K562 (cell line): ENCODE measurements around the gene CARD10. TPM values are rescaled to one million over a fixed set of nuclear protein-coding genes. Genes with fewer than 3 reads are reported as not detected.
A peak's percentile ranks its signal among the peaks of the same experiment; 100 is the strongest.

Source experiments
- ESRRB ChIP-seq: fragments of 250-450 bp; sonication (Bioruptor Pico); IDR thresholded peaks from 2 replicates; pipeline ENCODE4 v1.5.0; 2020; ENCODE audit warnings: mild to moderate bottlenecking, moderate library complexity, borderline replicate concordance
- HDAC6 ChIP-seq: IDR thresholded peaks from 2 replicates; pipeline ENCODE4 v1.6.1; 2012; ENCODE audit warnings: low read depth, mild to moderate bottlenecking, control low read depth, inconsistent platforms, low read length, moderate library complexity
- ILK ChIP-seq: fragments of 450-650 bp; IDR thresholded peaks from 2 replicates; pipeline ENCODE4 v1.6.1; 2016; ENCODE audit warnings: missing genetic modification characterization, low read depth, mild to moderate bottlenecking, missing compliant biosample characterization, moderate library complexity, borderline replicate concordance
- L3MBTL2 ChIP-seq: fragments of 450-650 bp; IDR thresholded peaks from 2 replicates; pipeline ENCODE4 v1.6.1; 2016; ENCODE audit warnings: mild to moderate bottlenecking, moderate library complexity
- MAFF ChIP-seq: IDR thresholded peaks from 2 replicates; pipeline ENCODE4 v1.6.1; 2012; ENCODE audit warnings: low read length, improper control_type of control experiment
- MCM2 ChIP-seq: fragments of 450-650 bp; IDR thresholded peaks from 2 replicates; pipeline ENCODE4 v1.6.1; 2017; ENCODE audit warnings: low read depth, mild to moderate bottlenecking
- NR1H2 ChIP-seq: sonication (generic); formaldehyde crosslinking; IDR thresholded peaks from 2 replicates; pipeline ENCODE4 v1.4.0; 2020; ENCODE audit warnings: mild to moderate bottlenecking, missing genetic modification reagents
- TAF7 ChIP-seq: fragments of 450-650 bp; IDR thresholded peaks from 2 replicates; pipeline ENCODE4 v1.6.1; 2016; ENCODE audit warnings: missing genetic modification characterization, missing compliant biosample characterization
- TCF7L2 ChIP-seq: fragments of 150-350 bp; IDR thresholded peaks from 2 replicates; pipeline ENCODE4 v1.6.1; 2016; ENCODE audit warnings: low read depth, mild to moderate bottlenecking, low read length, moderate library complexity
- ZNF12 ChIP-seq: sonication (generic); formaldehyde crosslinking; IDR thresholded peaks from 2 replicates; pipeline ENCODE4 v1.4.0; 2020; ENCODE audit warnings: mild to moderate bottlenecking, missing genetic modification reagents
- ZNF232 ChIP-seq: sonication (generic); formaldehyde crosslinking; IDR thresholded peaks from 2 replicates; pipeline ENCODE4 v1.8.0; 2022; ENCODE audit warnings: mild to moderate bottlenecking, missing genetic modification reagents
- ZNF263 ChIP-seq: sonication (generic); formaldehyde crosslinking; IDR thresholded peaks from 2 replicates; pipeline ENCODE4 v1.8.0; 2022; ENCODE audit warnings: mild to moderate bottlenecking, missing genetic modification reagents, borderline replicate concordance
- ZNF354B ChIP-seq: fragments of 250-450 bp; sonication (Bioruptor Pico); IDR thresholded peaks from 2 replicates; pipeline ENCODE4 v1.4.0; 2020
- polyA plus RNA-seq, 8 experiments: library from polyadenylated mRNA; depleted of rRNA in 4 of 8; stranded (reverse) in 5 of 8; unstranded in 3 of 8; fragments of >200 nt; fragmentation: Nextera tagmentation in 2 of 8; fragmentation: Illumina TruSeq in 1 of 8; extraction: Ambion mirVana in 2 of 8; extraction: Trizol in 1 of 8; gene quantifications; 2 replicates each; pipeline versions ENCODE4 v1.2.1 to v1.2.3, GENCODE V29; 2011 to 2014; ENCODE audit warnings: inconsistent platforms in 1 of 8, missing spikeins in 1 of 8
- total RNA-seq, 7 experiments: library from RNA; depleted of rRNA in 6 of 7; stranded (reverse); fragments of >200 nt in 6 of 7; fragmentation: Illumina TruSeq in 2 of 7; extraction: Trizol in 2 of 7; gene quantifications; 2 replicates each; pipeline versions ENCODE4 v1.2.1 to v1.2.3, GENCODE V29; 2011 to 2021; ENCODE audit warnings: low replicate concordance in 1 of 7
- TF ChIP-seq, protein P1 (sequence below), 2 experiments: fragments of 450-650 bp in 1 of 2; sonication (generic) in 1 of 2; formaldehyde crosslinking in 1 of 2; IDR thresholded peaks; 2 replicates each; pipeline versions ENCODE4 v1.7.1 to v1.9.0; 2016 to 2022; ENCODE audit warnings: inconsistent platforms in 1 of 2, mild to moderate bottlenecking in 1 of 2, missing genetic modification reagents in 1 of 2
- TF ChIP-seq, protein P2 (sequence below), 2 experiments: fragments of 450-650 bp; IDR thresholded peaks; 2 replicates each; pipeline ENCODE4 v1.6.1; 2016

The CARD10 gene
- total and polyA plus RNA-seq, 9 of the 15 experiments (the other 6 are each of a cell fraction or from before 2014, with no cell fraction given): 0.13 to 5.8 (median 1.6) TPM

DNA sequence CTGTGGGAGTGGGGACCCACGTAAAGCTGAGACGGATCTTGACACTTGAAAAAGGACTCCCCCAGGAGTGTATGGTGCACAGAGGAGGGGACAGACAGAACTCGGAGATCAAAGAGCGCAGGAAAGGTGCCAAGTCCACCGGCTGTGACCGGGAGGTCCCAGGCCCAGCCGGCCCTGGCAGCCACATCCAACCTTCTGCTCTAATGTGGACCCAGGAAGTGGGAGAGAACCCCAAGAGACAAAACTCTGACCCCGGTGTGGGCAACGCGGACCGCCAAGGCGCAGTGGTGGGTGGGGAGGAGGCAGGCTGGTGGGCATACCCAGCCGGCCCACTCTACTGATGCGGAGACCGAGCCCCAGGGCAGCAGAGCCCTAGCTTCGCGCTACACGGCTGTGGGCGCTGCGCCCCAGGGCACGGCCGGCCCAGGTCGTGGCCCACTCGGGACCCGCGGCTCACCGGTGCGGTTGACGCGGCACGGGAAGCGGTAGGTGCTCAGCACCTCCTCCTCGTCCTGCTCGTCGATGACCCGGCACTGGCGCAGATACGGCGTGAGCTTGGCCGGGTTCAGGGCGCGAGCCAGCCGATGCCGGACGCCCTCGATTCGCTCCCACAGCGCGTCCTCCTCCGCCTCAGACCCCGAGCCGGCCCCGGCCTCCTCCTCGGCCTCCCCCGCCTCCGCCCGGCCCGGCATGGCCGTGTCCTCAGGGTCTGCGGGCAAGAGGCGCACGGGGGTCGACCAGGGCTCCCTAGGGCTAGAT, 527 bp downstream of the CARD10 start (continued):
- TF ChIP-seq, protein P1, sequence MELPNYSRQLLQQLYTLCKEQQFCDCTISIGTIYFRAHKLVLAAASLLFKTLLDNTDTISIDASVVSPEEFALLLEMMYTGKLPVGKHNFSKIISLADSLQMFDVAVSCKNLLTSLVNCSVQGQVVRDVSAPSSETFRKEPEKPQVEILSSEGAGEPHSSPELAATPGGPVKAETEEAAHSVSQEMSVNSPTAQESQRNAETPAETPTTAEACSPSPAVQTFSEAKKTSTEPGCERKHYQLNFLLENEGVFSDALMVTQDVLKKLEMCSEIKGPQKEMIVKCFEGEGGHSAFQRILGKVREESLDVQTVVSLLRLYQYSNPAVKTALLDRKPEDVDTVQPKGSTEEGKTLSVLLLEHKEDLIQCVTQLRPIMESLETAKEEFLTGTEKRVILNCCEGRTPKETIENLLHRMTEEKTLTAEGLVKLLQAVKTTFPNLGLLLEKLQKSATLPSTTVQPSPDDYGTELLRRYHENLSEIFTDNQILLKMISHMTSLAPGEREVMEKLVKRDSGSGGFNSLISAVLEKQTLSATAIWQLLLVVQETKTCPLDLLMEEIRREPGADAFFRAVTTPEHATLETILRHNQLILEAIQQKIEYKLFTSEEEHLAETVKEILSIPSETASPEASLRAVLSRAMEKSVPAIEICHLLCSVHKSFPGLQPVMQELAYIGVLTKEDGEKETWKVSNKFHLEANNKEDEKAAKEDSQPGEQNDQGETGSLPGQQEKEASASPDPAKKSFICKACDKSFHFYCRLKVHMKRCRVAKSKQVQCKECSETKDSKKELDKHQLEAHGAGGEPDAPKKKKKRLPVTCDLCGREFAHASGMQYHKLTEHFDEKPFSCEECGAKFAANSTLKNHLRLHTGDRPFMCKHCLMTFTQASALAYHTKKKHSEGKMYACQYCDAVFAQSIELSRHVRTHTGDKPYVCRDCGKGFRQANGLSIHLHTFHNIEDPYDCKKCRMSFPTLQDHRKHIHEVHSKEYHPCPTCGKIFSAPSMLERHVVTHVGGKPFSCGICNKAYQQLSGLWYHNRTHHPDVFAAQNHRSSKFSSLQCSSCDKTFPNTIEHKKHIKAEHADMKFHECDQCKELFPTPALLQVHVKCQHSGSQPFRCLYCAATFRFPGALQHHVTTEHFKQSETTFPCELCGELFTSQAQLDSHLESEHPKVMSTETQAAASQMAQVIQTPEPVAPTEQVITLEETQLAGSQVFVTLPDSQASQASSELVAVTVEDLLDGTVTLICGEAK (IDR thresholded peaks at IDR 0.05): 0 out of 2 replicates have a peak, but pooled peaks have one; percentile 12
- TF ChIP-seq, protein P1 (CRISPR knock-in tag; IDR thresholded peaks at IDR 0.05): no peak
- TF ChIP-seq ZNF12 (CRISPR knock-in tag): 0 out of 2 replicates have a peak, but pooled peaks have one; percentile 73
- TF ChIP-seq ZNF263 (CRISPR knock-in tag): peak; percentile 55; the same call in 1 of the 2 replicates
- no peak for TF ChIP-seq ZNF232
- TF ChIP-seq ILK: no peak
- no peak for TF ChIP-seq MAFF
- no peak for TF ChIP-seq ZNF354B (CRISPR knock-in tag)
- TF ChIP-seq NR1H2 (CRISPR knock-in tag): no peak
- TF ChIP-seq TAF7: no peak
- TF ChIP-seq HDAC6: no peak
- TF ChIP-seq ESRRB (CRISPR knock-in tag): no peak
- TF ChIP-seq, protein P2, sequence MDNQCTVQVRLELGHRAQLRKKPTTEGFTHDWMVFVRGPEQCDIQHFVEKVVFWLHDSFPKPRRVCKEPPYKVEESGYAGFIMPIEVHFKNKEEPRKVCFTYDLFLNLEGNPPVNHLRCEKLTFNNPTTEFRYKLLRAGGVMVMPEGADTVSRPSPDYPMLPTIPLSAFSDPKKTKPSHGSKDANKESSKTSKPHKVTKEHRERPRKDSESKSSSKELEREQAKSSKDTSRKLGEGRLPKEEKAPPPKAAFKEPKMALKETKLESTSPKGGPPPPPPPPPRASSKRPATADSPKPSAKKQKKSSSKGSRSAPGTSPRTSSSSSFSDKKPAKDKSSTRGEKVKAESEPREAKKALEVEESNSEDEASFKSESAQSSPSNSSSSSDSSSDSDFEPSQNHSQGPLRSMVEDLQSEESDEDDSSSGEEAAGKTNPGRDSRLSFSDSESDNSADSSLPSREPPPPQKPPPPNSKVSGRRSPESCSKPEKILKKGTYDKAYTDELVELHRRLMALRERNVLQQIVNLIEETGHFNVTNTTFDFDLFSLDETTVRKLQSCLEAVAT (IDR thresholded peaks at IDR 0.05): no peak
- TF ChIP-seq TCF7L2: no peak
- no peak for TF ChIP-seq MCM2
- 0 out of 2 replicates have a peak, but pooled peaks have one; percentile 38 for TF ChIP-seq L3MBTL2
- TF ChIP-seq, all 486 proteins: peak for 14
